IMR-90 (cell line): ENCODE results near the gene GABRB2. TPM values are rescaled to one million over a fixed set of nuclear protein-coding genes. Genes with fewer than 3 reads are reported as not detected.

Experiments used
- ATAC-seq: fragments of 200-7000 bp; cut with Tn5 transposase; 2 replicates; pipeline ENCODE4 v1.9.1; 2020; ENCODE audit warnings: low read depth, mild to moderate bottlenecking, moderate library complexity
- BruUV-seq: library from RNA; stranded (reverse); fragments of 400-500 nt; replicated peaks from 2 replicates; lab custom pipeline; 2021; lab: Mats Ljungman, UMichigan
- CTCF ChIA-PET: fragments of 300-600 bp; formaldehyde crosslinking; extraction: SDS; loops from one replicate; lab custom pipeline; 2021; ENCODE audit warnings: antibody characterized with exemption; lab: Yijun Ruan, JAX
- POLR2A ChIA-PET: fragments of 300-600 bp; sonication (Branson Sonifier 250); formaldehyde crosslinking; loops from one replicate; lab custom pipeline; 2022; ENCODE audit warnings: antibody characterized with exemption; ENCODE audit not compliant: unreplicated experiment; lab: Charles Lee
- DNase-seq: peaks from one replicate; pipeline ENCODE4 v3.0.0; 2013
- H2AFZ ChIP-seq: replicated peaks from 2 replicates; pipeline ENCODE3; 2013; ENCODE audit warnings: low read length, mild to moderate bottlenecking; ENCODE audit not compliant: poor library complexity
- H2AK5ac ChIP-seq: 2 replicates; pipeline ENCODE4 v1.6.1; 2013; ENCODE audit warnings: low read depth, low read length, inconsistent platforms
- H2AK9ac ChIP-seq: replicated peaks from 2 replicates; pipeline ENCODE3; 2013; ENCODE audit warnings: mild to moderate bottlenecking, low read depth, low read length, moderate library complexity; ENCODE audit not compliant: poor library complexity
- H2BK120ac ChIP-seq: 2 replicates; pipeline ENCODE4 v1.6.1; 2013; ENCODE audit warnings: low read depth, low read length, inconsistent platforms
- H2BK15ac ChIP-seq: 3 replicates; pipeline ENCODE4 v1.6.1; 2013; ENCODE audit warnings: low read depth, low read length, inconsistent platforms
- H2BK20ac ChIP-seq: 2 replicates; pipeline ENCODE4 v1.6.1; 2013; ENCODE audit warnings: low read depth, mild to moderate bottlenecking, inconsistent platforms, low read length, moderate library complexity
- H2BK5ac ChIP-seq: 2 replicates; pipeline ENCODE4 v1.6.1; 2013; ENCODE audit warnings: mild to moderate bottlenecking, low read depth, low read length, inconsistent platforms; ENCODE audit not compliant: poor library complexity, severe bottlenecking
- H3K14ac ChIP-seq: replicated peaks from 2 replicates; pipeline ENCODE4 v1.6.1; 2013; ENCODE audit warnings: low read depth, low read length, inconsistent platforms
- H3K18ac ChIP-seq: 2 replicates; pipeline ENCODE4 v1.6.1; 2013; ENCODE audit warnings: low read depth, low read length, control low read depth
- H3K23ac ChIP-seq: 2 replicates; pipeline ENCODE4 v1.6.1; 2013; ENCODE audit warnings: low read depth, low read length, inconsistent platforms
- H3K27ac ChIP-seq: 2 replicates; pipeline ENCODE4 v1.5.1; 2013; ENCODE audit warnings: mild to moderate bottlenecking, control low read depth, low read length; ENCODE audit not compliant: insufficient read depth
- H3K27me3 ChIP-seq: 2 replicates; pipeline ENCODE4 v1.6.1; 2013; ENCODE audit warnings: low read length; ENCODE audit not compliant: control insufficient read depth, insufficient read depth
- H3K36me3 ChIP-seq: 2 replicates; pipeline ENCODE4 v1.6.1; 2013; ENCODE audit warnings: low read length, mixed read lengths; ENCODE audit not compliant: control insufficient read depth, insufficient read depth
- H3K4ac ChIP-seq: 2 replicates; pipeline ENCODE4 v1.6.1; 2013; ENCODE audit warnings: low read depth, low read length, inconsistent platforms
- H3K4me1 ChIP-seq: 2 replicates; pipeline ENCODE4 v1.6.1; 2013; ENCODE audit warnings: low read length, mixed read lengths; ENCODE audit not compliant: control insufficient read depth, insufficient read depth
- H3K4me2 ChIP-seq: 2 replicates; pipeline ENCODE4 v1.6.1; 2013; ENCODE audit warnings: low read depth, mild to moderate bottlenecking, control low read depth, low read length, moderate library complexity
- H3K4me3 ChIP-seq: 2 replicates; pipeline ENCODE4 v1.5.1; 2013; ENCODE audit warnings: low read depth, mild to moderate bottlenecking, control low read depth, low read length, moderate library complexity; ENCODE audit not compliant: insufficient read depth
- H3K56ac ChIP-seq: 2 replicates; pipeline ENCODE4 v1.6.1; 2013; ENCODE audit warnings: low read length, inconsistent platforms; ENCODE audit not compliant: insufficient read depth; ENCODE audit errors: extremely low read depth
- H3K79me1 ChIP-seq, 2 experiments: 2 replicates each; pipeline ENCODE4 v1.6.1; 2013; ENCODE audit warnings: low read length in 2 of 2, inconsistent platforms in 1 of 2, low read depth in 1 of 2
- H3K9ac ChIP-seq: 2 replicates; pipeline ENCODE4 v1.6.1; 2013; ENCODE audit warnings: low read depth, low read length, control low read depth
- H3K9me1 ChIP-seq: 2 replicates; pipeline ENCODE4 v1.6.1; 2013; ENCODE audit warnings: low read length, inconsistent platforms; ENCODE audit not compliant: insufficient read depth
- H3K9me3 ChIP-seq: 2 replicates; pipeline ENCODE4 v1.6.1; 2013; ENCODE audit warnings: low read length; ENCODE audit not compliant: control insufficient read depth, insufficient read depth
- H4K20me1 ChIP-seq: 2 replicates; pipeline ENCODE4 v1.6.1; 2013; ENCODE audit warnings: low read length, inconsistent platforms; ENCODE audit not compliant: insufficient read depth
- H4K5ac ChIP-seq: 2 replicates; pipeline ENCODE4 v1.6.1; 2013; ENCODE audit warnings: mild to moderate bottlenecking, low read depth, low read length, control low read depth
- H4K8ac ChIP-seq, 2 experiments: 2 replicates each; pipeline ENCODE4 v1.6.1; 2013; ENCODE audit warnings: low read depth in 2 of 2, low read length in 2 of 2, control low read depth in 1 of 2, inconsistent platforms in 1 of 2
- H4K91ac ChIP-seq: 2 replicates; pipeline ENCODE4 v1.6.1; 2013; ENCODE audit warnings: low read depth, low read length, inconsistent platforms; ENCODE audit not compliant: insufficient read depth
- MXI1 ChIP-seq: IDR thresholded peaks from 2 replicates; pipeline ENCODE4 v1.6.1; 2012; ENCODE audit warnings: low read depth, mild to moderate bottlenecking, low read length, moderate library complexity, borderline replicate concordance
- POLR2A ChIP-seq: IDR thresholded peaks from 2 replicates; pipeline ENCODE4 v1.6.1; 2012; ENCODE audit warnings: mild to moderate bottlenecking, low read depth, low read length
- WGBS, 2 experiments: methylation state at CpG; one replicate each; pipeline versions ENCODE4 v1.1.5 to v1.1.7; 2013; ENCODE audit warnings: missing lambda C conversion rate in 2 of 2; ENCODE audit not compliant: insufficient read length in 1 of 2; ENCODE audit errors: extremely low coverage in 2 of 2; 5-methylcytosine and 5-hydroxymethylcytosine counted together
- dilution Hi-C: fragments of 300-500 bp; cut with HindIII; formaldehyde crosslinking; loops from one replicate; pipeline ENCODE4 v1.14.3; 2018; ENCODE audit warnings: low sequenced_read_pairs; ENCODE audit not compliant: unreplicated experiment
- in situ Hi-C: fragments of 300-500 bp; cut with MboI; formaldehyde crosslinking; loops from 3 replicates; pipeline ENCODE4 v1.14.3; 2019; ENCODE audit warnings: low sequenced_read_pairs, inconsistent platforms, mixed read lengths
- intact Hi-C: fragments of 100-400 bp; cut with micrococcal nuclease; formaldehyde crosslinking; loops from 2 replicates; pipeline ENCODE4 v1.10.0; 2022
- polyA plus RNA-seq, 3 experiments: library from polyadenylated mRNA; depleted of rRNA; stranded (reverse); fragments of >200 nt; gene quantifications; 2 replicates each; pipeline ENCODE4 v1.2.3, GENCODE V29; 2012; ENCODE audit warnings: low replicate concordance in 1 of 3
- total RNA-seq: library from RNA; depleted of rRNA; stranded (reverse); fragments of >200 nt; gene quantifications from 2 replicates; pipeline ENCODE4 v1.2.3, GENCODE V29; 2012

Gene GABRB2
- total and polyA plus RNA-seq, 2 of the 4 experiments (the other 2 are of a cell fraction): not detected

DNA sequence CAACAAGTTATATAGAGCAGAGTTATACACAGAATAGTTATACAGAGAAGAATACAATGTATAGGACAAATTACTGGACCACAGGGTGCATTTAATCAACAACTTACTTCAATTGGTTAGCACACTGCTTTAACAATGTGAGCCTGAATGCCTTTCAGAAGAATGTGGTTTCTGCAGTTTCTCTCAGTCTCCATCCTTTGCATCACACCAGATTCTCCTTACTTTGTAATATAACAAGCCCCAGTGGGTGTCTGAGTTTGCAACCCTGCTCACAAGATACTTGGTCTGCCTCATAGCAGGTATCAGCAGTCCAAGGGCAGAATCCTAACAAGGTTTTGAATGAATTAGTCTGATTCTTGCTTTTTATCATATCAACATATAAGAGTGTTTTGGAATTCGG, 114.6 kb downstream of the GABRB2 start:
- no peak overlapping the region for H2AFZ ChIP-seq
- no peak overlapping the region for H3K23ac ChIP-seq
- no peak overlapping the region for H3K56ac ChIP-seq
- no peaks in the 10 kb centered on the region for H4K20me1 ChIP-seq
- H2BK120ac ChIP-seq: no peak overlapping the region
- H3K27ac ChIP-seq: no peak overlapping the region
- H4K91ac ChIP-seq: no peak overlapping the region
- in situ Hi-C loops (no loop called here), dilution Hi-C loops (no loop called here), intact Hi-C loops (no loop called here)
- H3K79me1 ChIP-seq: no peaks in the 10 kb centered on the region
- no peaks in the 10 kb centered on the region for H3K9me1 ChIP-seq
- no peak overlapping the region for H2BK20ac ChIP-seq
- no TSS peak for BruUV-seq
- peaks cover 5% of the 10 kb centered on the region for H3K9me3 ChIP-seq
- no peak for TF ChIP-seq MXI1
- no peak for TF ChIP-seq POLR2A
- no peak overlapping the region for H2BK15ac ChIP-seq
- WGBS, 2 experiments: no CpG with 5 or more reads among the region's 1 CpG
- no peak overlapping the region for H3K18ac ChIP-seq
- no peaks in the 10 kb centered on the region for H3K4me1 ChIP-seq
- H4K8ac ChIP-seq: no peak overlapping the region
- ChIA-PET CTCF (no interaction called here), POLR2A (no interaction called here)
- no peak for DNase-seq
- H2AK5ac ChIP-seq: no peak overlapping the region
- no peaks in the 10 kb centered on the region for H3K27me3 ChIP-seq
- no peak overlapping the region for H3K4me3 ChIP-seq
- no peak overlapping the region for H3K14ac ChIP-seq
- no peak overlapping the region for H2AK9ac ChIP-seq
- no peak for ATAC-seq
- no peak overlapping the region for H2BK5ac ChIP-seq
- no peak overlapping the region for H3K9ac ChIP-seq
- no peak overlapping the region for H3K4me2 ChIP-seq
- H3K4ac ChIP-seq: no peak overlapping the region
- H4K5ac ChIP-seq: no peak overlapping the region
- H3K36me3 ChIP-seq: no peaks in the 10 kb centered on the region
